ENCODE data around the gene CHP1. TPM values are rescaled to one million over a fixed set of nuclear protein-coding genes. Genes with fewer than 3 reads are reported as not detected.

The CHP1 gene
- total and polyA plus RNA-seq, 2 of the 8 experiments (the other 6 are each of a cell fraction or from before 2014, with no cell fraction given): 45.2 to 89.0 TPM

DNA sequence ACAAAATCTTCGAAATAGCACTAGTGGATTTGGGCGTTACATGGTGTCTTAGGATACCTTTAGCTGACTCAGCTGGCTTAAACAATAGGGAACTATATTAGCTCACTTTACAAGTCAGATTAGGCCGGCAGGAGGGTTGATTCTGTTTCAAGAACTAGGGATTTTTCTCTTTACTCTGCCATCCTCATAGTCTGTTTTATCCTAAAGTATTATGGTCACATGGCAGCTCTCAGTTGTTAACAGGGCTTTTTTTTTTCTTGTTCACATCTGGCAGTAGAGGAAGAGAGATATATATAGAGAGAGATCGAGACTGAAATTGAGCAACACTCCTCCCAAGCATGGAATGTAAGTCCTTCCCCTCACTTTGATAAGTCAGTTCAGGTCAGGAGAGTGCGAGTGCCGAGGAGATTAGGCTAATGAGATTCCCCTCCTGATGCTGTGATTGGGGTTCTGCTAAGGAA, 32.9 kb downstream of the CHP1 start (continued):
- no peak for TF ChIP-seq CHD7 (IDR thresholded peaks at IDR 0.05; ENCODE audit: insufficient replicate concordance, low read length)
- no peak for TF ChIP-seq KDM4A (IDR thresholded peaks at IDR 0.05; ENCODE audit: low read depth, low read length, severe bottlenecking)
- TF ChIP-seq SIRT6 (IDR thresholded peaks at IDR 0.05; ENCODE audit: low read length): no peak
- TF ChIP-seq ASH2L (IDR thresholded peaks at IDR 0.05; ENCODE audit: low read length): peak; percentile 63
